ENCODE measurements around the gene DPYD. TPM values are rescaled to one million over a fixed set of nuclear protein-coding genes. Genes with fewer than 3 reads are reported as not detected.

The DPYD gene
- total RNA-seq, 1 donor from 2014 or later: 12.6 TPM

GRCh38 chr1:97167246-97167645 lies 753.6 kb downstream of the DPYD start:
- no peaks in the 10 kb centered on the region for H3K27me3 Mint-ChIP-seq
- ATAC-seq (ENCODE audit: low read depth): no peak
- intact Hi-C loops (cut with micrococcal nuclease): no loop called here
- H3K4me1 Mint-ChIP-seq: peaks cover 15% of the 10 kb centered on the region
- H3K27ac Mint-ChIP-seq: no peak overlapping the region
- DNase-seq: no peak
- TF ChIP-seq CTCF (IDR thresholded peaks at IDR 0.05): no peak
- no peaks in the 10 kb centered on the region for H3K36me3 Mint-ChIP-seq (ENCODE audit: low read depth)
- H3K4me3 Mint-ChIP-seq: no peak overlapping the region
- H3K9me3 Mint-ChIP-seq: peaks cover 3% of the 10 kb centered on the region
- ChIA-PET POLR2A (no interaction called here), CTCF (no interaction called here)

- intact Hi-C loops (cut with micrococcal nuclease): no loop called here
Observed at GRCh38 chr1:97166626-97167025, 754.2 kb downstream of the DPYD start.

GRCh38 chr1:97164276-97164639 lies 756.6 kb downstream of the DPYD start:
- H3K36me3 Mint-ChIP-seq (ENCODE audit: low read depth): no peaks in the 10 kb centered on the region
- ATAC-seq (ENCODE audit: low read depth): peak; percentile 42
- CTCF ChIA-PET: no interaction called here

More at GRCh38 chr1:97166626-97167025, 754.2 kb downstream of the DPYD start:
- ChIA-PET POLR2A (no interaction called here), CTCF (no interaction called here)
- Mint-ChIP-seq H3K9me3 (peaks cover 3% of the 10 kb centered on the region), H3K36me3 (ENCODE audit: low read depth) (no peaks in the 10 kb centered on the region), H3K27me3 (no peaks in the 10 kb centered on the region), H3K4me3 (no peak overlapping the region), H3K4me1 (peaks cover 15% of the 10 kb centered on the region), H3K27ac (no peak overlapping the region)
- DNase-seq (no peak), ATAC-seq (ENCODE audit: low read depth) (no peak)
- TF ChIP-seq CTCF (IDR thresholded peaks at IDR 0.05): no peak

GRCh38 chr1:97163591-97164275 lies 757.1 kb downstream of the DPYD start:
- intact Hi-C loops (cut with micrococcal nuclease): no loop called here
- CTCF ChIA-PET: no interaction called here
- no peaks in the 10 kb centered on the region for H3K36me3 Mint-ChIP-seq (ENCODE audit: low read depth)
- ATAC-seq (ENCODE audit: low read depth) (no peak), DNase-seq (no peak)
- peaks cover 30% of the 10 kb centered on the region for H3K4me1 Mint-ChIP-seq
- peaks cover 3% of the 10 kb centered on the region for H3K9me3 Mint-ChIP-seq
- TF ChIP-seq CTCF (IDR thresholded peaks at IDR 0.05): no peak
- POLR2A ChIA-PET: no interaction called here
- peak overlapping the region; percentile 33 for H3K27ac Mint-ChIP-seq
- H3K27me3 Mint-ChIP-seq: no peaks in the 10 kb centered on the region
- no peak overlapping the region for H3K4me3 Mint-ChIP-seq

More at GRCh38 chr1:97164276-97164639, 756.6 kb downstream of the DPYD start:
- no peak for TF ChIP-seq CTCF (IDR thresholded peaks at IDR 0.05)
- H3K9me3 Mint-ChIP-seq: peaks cover 3% of the 10 kb centered on the region
- H3K27ac Mint-ChIP-seq: peak overlapping the region; percentile 33
- no peak for DNase-seq
- intact Hi-C loops (cut with micrococcal nuclease): no loop called here
- no peaks in the 10 kb centered on the region for H3K27me3 Mint-ChIP-seq
- H3K4me1 Mint-ChIP-seq: peaks cover 25% of the 10 kb centered on the region
- POLR2A ChIA-PET: no interaction called here
- no peak overlapping the region for H3K4me3 Mint-ChIP-seq

GRCh38 chr1:97160818-97161217 lies 760.0 kb downstream of the DPYD start:
- Mint-ChIP-seq H3K27ac (no peak overlapping the region), H3K36me3 (ENCODE audit: low read depth) (peaks cover 3% of the 10 kb centered on the region), H3K4me3 (no peak overlapping the region), H3K4me1 (peaks cover 34% of the 10 kb centered on the region), H3K27me3 (no peaks in the 10 kb centered on the region), H3K9me3 (peaks cover 3% of the 10 kb centered on the region)
- ATAC-seq (ENCODE audit: low read depth) (no peak), DNase-seq (no peak)
- CTCF ChIA-PET: no interaction called here
- intact Hi-C loops (cut with micrococcal nuclease): no loop called here
- POLR2A ChIA-PET: no interaction called here
- TF ChIP-seq CTCF (IDR thresholded peaks at IDR 0.05): no peak

Data from activated B cell treated with CpG ODN at 0.5 μM for 24 hours (primary cell).